SK-N-MC (cell line): ENCODE measurements around the gene EPN2.

Source experiments
- EZH2 ChIP-seq: fragments of 200-600 bp; sonication (generic); IDR thresholded peaks from one replicate; pipeline ENCODE4 v1.6.1; 2017; ENCODE audit warnings: antibody characterized with exemption
- FOXP2 ChIP-seq: optimal IDR thresholded peaks from 2 replicates; pipeline ENCODE3; 2011; ENCODE audit warnings: mild to moderate bottlenecking, moderate library complexity; ENCODE audit not compliant: insufficient read depth; ENCODE audit errors: extremely low read length, control extremely low read depth

DNA sequence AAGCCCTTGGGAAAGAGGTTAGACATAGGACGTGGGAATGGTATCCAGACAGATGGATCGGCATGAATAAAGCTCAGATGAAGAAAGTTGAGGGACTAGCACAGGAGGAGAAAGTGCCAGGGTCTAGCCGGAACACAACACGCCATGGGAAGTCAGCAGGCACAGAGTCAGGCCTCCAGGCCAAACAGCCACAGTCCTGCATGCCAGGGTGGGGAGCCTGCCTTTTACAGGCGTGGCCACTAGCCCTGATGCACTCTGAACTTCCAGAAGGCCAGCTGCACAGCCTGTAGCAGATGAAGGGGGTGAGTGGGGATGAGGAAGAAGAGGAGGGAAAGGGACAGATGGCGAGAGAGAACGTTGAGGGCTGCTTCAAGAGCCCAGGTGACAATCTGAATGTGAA lies 120.2 kb downstream of the EPN2 start:
- TF ChIP-seq EZH2 (no peak), FOXP2 (no peak)
